GM12878 (cell line): ENCODE results near the gene NAV2. TPM values are rescaled to one million over a fixed set of nuclear protein-coding genes. Genes with fewer than 3 reads are reported as not detected.

Source experiments
- ATAC-seq: fragments of 200-7000 bp; cut with Tn5 transposase; 3 replicates; pipeline ENCODE4 v1.9.1; 2020; ENCODE audit warnings: mild to moderate bottlenecking, moderate library complexity
- BruUV-seq: library from RNA; stranded (reverse); fragments of 400-500 nt; replicated peaks from 2 replicates; lab custom pipeline; 2021; lab: Mats Ljungman, UMichigan
- CTCF ChIA-PET: fragments of 300-600 bp; sonication (Branson Sonifier 250); formaldehyde crosslinking; extraction: SDS; loops from one replicate; lab custom pipeline; 2021; ENCODE audit warnings: inconsistent platforms; lab: Yijun Ruan, JAX
- POLR2A ChIA-PET: fragments of 350-600 bp; formaldehyde crosslinking; extraction: SDS; loops from one replicate; lab custom pipeline; 2021; ENCODE audit warnings: inconsistent platforms; lab: Charles Lee
- RAD21 ChIA-PET: fragments of 300-600 bp; sonication (Branson Sonifier 250); formaldehyde crosslinking; loops from one replicate; lab custom pipeline; 2023; ENCODE audit warnings: antibody characterized with exemption; ENCODE audit not compliant: unreplicated experiment; lab: Charles Lee
- SMC1A ChIA-PET: fragments of 300-600 bp; sonication (Branson Sonifier 250); formaldehyde crosslinking; loops from one replicate; lab custom pipeline; 2023; ENCODE audit not compliant: unreplicated experiment, uncharacterized antibody; lab: Charles Lee
- DNase-seq: peaks from one replicate; pipeline ENCODE4 v3.0.0-alpha.2; 2011; ENCODE audit warnings: low read depth, low spot score
- FAIRE-seq: peaks from 3 replicates; lab custom pipeline; 2011; peaks lifted over from hg19 to GRCh38; lab: Jason Lieb, UNC
- H2AFZ ChIP-seq: 2 replicates; pipeline ENCODE4 v1.6.0; 2011; ENCODE audit warnings: low read depth, low read length, control low read depth; ENCODE audit not compliant: control insufficient read depth
- H3K27ac ChIP-seq: 2 replicates; pipeline ENCODE4 v1.5.1; 2011; ENCODE audit warnings: control low read depth; ENCODE audit not compliant: control insufficient read depth, insufficient read depth
- H3K27me3 ChIP-seq, 2 experiments: replicated peaks in 1 of 2; 2 replicates each; pipeline versions ENCODE4 v1.6.0 to v1.6.1; 2011; ENCODE audit warnings: low read length in 1 of 2; ENCODE audit not compliant: control insufficient read depth in 2 of 2, insufficient read depth in 2 of 2
- H3K36me3 ChIP-seq, 2 experiments: 2 replicates each; pipeline ENCODE4 v1.5.1; 2011; ENCODE audit warnings: low read length in 1 of 2; ENCODE audit not compliant: control insufficient read depth in 2 of 2, insufficient read depth in 2 of 2
- H3K4me1 ChIP-seq: 2 replicates; pipeline ENCODE4 v1.6.1; 2011; ENCODE audit warnings: mild to moderate bottlenecking, low read length, moderate library complexity, mixed read lengths; ENCODE audit not compliant: control insufficient read depth, insufficient read depth
- H3K4me2 ChIP-seq: 2 replicates; pipeline ENCODE4 v1.6.0; 2011; ENCODE audit warnings: control low read depth; ENCODE audit not compliant: control insufficient read depth, insufficient read depth
- H3K4me3 ChIP-seq: fragments of 200-600 bp; sonication (generic); 2 replicates; pipeline ENCODE4 v1.5.1; 2016
- H3K79me2 ChIP-seq: 2 replicates; pipeline ENCODE4 v1.6.0; 2011; ENCODE audit warnings: low read length; ENCODE audit not compliant: control insufficient read depth, insufficient read depth
- H3K9ac ChIP-seq: 2 replicates; pipeline ENCODE4 v1.8.0; 2011; ENCODE audit warnings: low read length, control low read depth, mixed read lengths; ENCODE audit not compliant: control insufficient read depth, insufficient read depth
- H3K9me3 ChIP-seq: replicated peaks from 3 replicates; pipeline ENCODE4 v1.5.1; 2011; ENCODE audit warnings: mild to moderate bottlenecking, low read length; ENCODE audit not compliant: control insufficient read depth, insufficient read depth
- H4K20me1 ChIP-seq: 2 replicates; pipeline ENCODE4 v1.6.0; 2011; ENCODE audit not compliant: control insufficient read depth, insufficient read depth
- ATF7 ChIP-seq: fragments of 450-650 bp; IDR thresholded peaks from 2 replicates; pipeline ENCODE4 v1.6.1; 2016; ENCODE audit warnings: low read depth, mild to moderate bottlenecking
- BACH1 ChIP-seq: fragments of 450-650 bp; IDR thresholded peaks from 2 replicates; pipeline ENCODE4 v1.6.1; 2017; ENCODE audit warnings: mild to moderate bottlenecking, borderline replicate concordance
- CBX3 ChIP-seq: fragments of 200-600 bp; sonication (generic); IDR thresholded peaks from 2 replicates; pipeline ENCODE4 v1.6.1; 2016; ENCODE audit warnings: low read depth, borderline replicate concordance
- CREB1 ChIP-seq: IDR thresholded peaks from 2 replicates; pipeline ENCODE4 v1.6.1; 2012; ENCODE audit warnings: low read depth, mild to moderate bottlenecking, inconsistent platforms
- CREM ChIP-seq: IDR thresholded peaks from 2 replicates; pipeline ENCODE4 v1.6.1; 2014; ENCODE audit warnings: antibody characterized with exemption, low read depth
- DPF2 ChIP-seq: fragments of 450-650 bp; IDR thresholded peaks from 2 replicates; pipeline ENCODE4 v1.6.1; 2017; ENCODE audit warnings: mild to moderate bottlenecking
- EGR1 ChIP-seq, 2 experiments: IDR thresholded peaks; 1 replicate in 1 of 2; 2 replicates in 1 of 2; pipeline ENCODE4 v1.6.1; 2011 to 2012; ENCODE audit warnings: low read depth in 2 of 2, low read length in 2 of 2, borderline replicate concordance in 1 of 2, mild to moderate bottlenecking in 1 of 2, moderate library complexity in 1 of 2
- IRF3 ChIP-seq: fragments of 450-650 bp; IDR thresholded peaks from 2 replicates; pipeline ENCODE4 v1.6.1; 2014; ENCODE audit warnings: mild to moderate bottlenecking
- KDM1A ChIP-seq: fragments of 200-600 bp; sonication (generic); IDR thresholded peaks from 2 replicates; pipeline ENCODE4 v1.6.1; 2016; ENCODE audit warnings: borderline replicate concordance
- MAX ChIP-seq: IDR thresholded peaks from 2 replicates; pipeline ENCODE4 v1.6.1; 2012; ENCODE audit warnings: low read depth, low read length, improper control_type of control experiment
- RAD21 ChIP-seq: IDR thresholded peaks from 2 replicates; pipeline ENCODE4 v1.6.1; 2011; ENCODE audit warnings: mild to moderate bottlenecking, low read depth, low read length, moderate library complexity; ENCODE audit not compliant: insufficient read depth
- SIN3A ChIP-seq: IDR thresholded peaks from 2 replicates; pipeline ENCODE4 v1.6.1; 2012; ENCODE audit warnings: low read depth, low read length, improper control_type of control experiment
- SIX5 ChIP-seq: IDR thresholded peaks from 2 replicates; pipeline ENCODE4 v1.6.1; 2011; ENCODE audit warnings: mild to moderate bottlenecking, low read depth, low read length, moderate library complexity; ENCODE audit not compliant: severe bottlenecking
- SMAD1 ChIP-seq: fragments of 450-650 bp; IDR thresholded peaks from 2 replicates; pipeline ENCODE4 v1.6.1; 2018; ENCODE audit warnings: mild to moderate bottlenecking, low read depth; ENCODE audit not compliant: partially characterized antibody
- SREBF2 ChIP-seq: IDR thresholded peaks from 2 replicates; pipeline ENCODE4 v1.6.1; 2012; ENCODE audit warnings: mild to moderate bottlenecking, low read length
- ZBED1 ChIP-seq: IDR thresholded peaks from 2 replicates; pipeline ENCODE4 v1.6.1; 2016; ENCODE audit warnings: borderline replicate concordance
- ZNF592 ChIP-seq: fragments of 450-650 bp; IDR thresholded peaks from 2 replicates; pipeline ENCODE4 v1.6.1; 2017; ENCODE audit warnings: mild to moderate bottlenecking, moderate library complexity
- WGBS: methylation state at CpG from one replicate; pipeline ENCODE4 v1.1.6; 2016; ENCODE audit warnings: low lambda C conversion rate; ENCODE audit not compliant: insufficient replicate concordance, insufficient coverage; ENCODE audit errors: missing lambda C conversion rate; 5-methylcytosine and 5-hydroxymethylcytosine counted together
- in situ Hi-C: fragments of 300-500 bp; cut with MboI; formaldehyde crosslinking; loops from 9 replicates; pipeline ENCODE4 v1.14.3; 2018; ENCODE audit warnings: mixed read lengths
- intact Hi-C: fragments of 100-400 bp; cut with micrococcal nuclease; formaldehyde crosslinking; loops from one replicate; pipeline ENCODE4 v1.14.2; 2022; ENCODE audit not compliant: unreplicated experiment
- polyA plus RNA-seq, 11 experiments: library from polyadenylated mRNA; depleted of rRNA in 4 of 11; unstranded in 6 of 11; stranded (reverse) in 5 of 11; fragments of >200 nt; fragmentation: Nextera tagmentation in 4 of 11; fragmentation: Illumina TruSeq in 1 of 11; extraction: Ambion mirVana in 4 of 11; extraction: Trizol in 1 of 11; gene quantifications; 1 replicate in 1 of 11; 2 replicates in 10 of 11; pipeline versions ENCODE4 v1.2.1 to v1.2.3, GENCODE V29; 2011 to 2016; ENCODE audit warnings: inconsistent platforms in 2 of 11, missing spikeins in 2 of 11, low read depth in 1 of 11
- total RNA-seq, 4 experiments: library from RNA; depleted of rRNA in 3 of 4; stranded (reverse); fragments of >200 nt in 3 of 4; fragmentation: Illumina TruSeq in 1 of 4; extraction: Trizol in 1 of 4; gene quantifications; 2 replicates each; pipeline versions ENCODE4 v1.2.1 to v1.2.3, GENCODE V29; 2013 to 2021

Gene NAV2
- total and polyA plus RNA-seq, 10 of the 15 experiments (the other 5 are each of a cell fraction or from before 2014, with no cell fraction given): 0.35 to 6.1 (median 1.1) TPM

- intact Hi-C loops (no loop called here), in situ Hi-C loops (no loop called here)
- ChIA-PET POLR2A (no interaction called here), SMC1A (no interaction called here), CTCF (no interaction called here), RAD21 (no interaction called here)
- Histone ChIP-seq H3K9me3 (no peaks in the 10 kb centered on the region), H4K20me1 (no peaks in the 10 kb centered on the region), H3K4me1 (no peaks in the 10 kb centered on the region), H3K79me2 (no peaks in the 10 kb centered on the region), H3K9ac (no peak overlapping the region), H3K27ac (no peak overlapping the region), H3K27me3 (no peaks in the 10 kb centered on the region; a peak in 2 of 4 replicates), H3K4me3 (no peak overlapping the region), H3K36me3 (no peaks in the 10 kb centered on the region), H3K4me2 (no peak overlapping the region), H2AFZ (no peak overlapping the region)
- 14% methylated on average over 15 of the region's 15 CpGs for WGBS
- no TSS peak for BruUV-seq
- no peak for TF ChIP-seq BACH1
- no peak for TF ChIP-seq EGR1 (IDR thresholded peaks at IDR 0.05; ENCODE audit: borderline replicate concordance in 1 of 2, low read depth in 2 of 2, low read length in 2 of 2)
- no peak for TF ChIP-seq SMAD1
- no peak for TF ChIP-seq KDM1A
- TF ChIP-seq RAD21: no peak
- no peak for TF ChIP-seq ATF7
- TF ChIP-seq ZNF592: no peak
- no peak for TF ChIP-seq SIX5
- TF ChIP-seq SIN3A: no peak
- no peak for TF ChIP-seq MAX
- no peak for TF ChIP-seq IRF3
- no peak for TF ChIP-seq DPF2
- no peak for TF ChIP-seq CBX3
- TF ChIP-seq SREBF2: no peak
- no peak for TF ChIP-seq CREM
- no peak for TF ChIP-seq CREB1
- TF ChIP-seq ZBED1: no peak
- ATAC-seq (no peak), FAIRE-seq (no peak), DNase-seq (no peak)
Observed at GRCh38 chr11:19676475-19677380, 35.9 kb upstream of the NAV2 start.
